H1 (cell line): ENCODE results near the gene TNS4. TPM values are rescaled to one million over a fixed set of nuclear protein-coding genes. Genes with fewer than 3 reads are reported as not detected.

ENCODE experiments used
- CTCF ChIA-PET: fragments of 300-600 bp; sonication (Branson Sonifier 250); formaldehyde crosslinking; loops from one replicate; lab custom pipeline; 2021; ENCODE audit not compliant: partially characterized antibody; lab: Charles Lee
- POLR2A ChIA-PET: fragments of 300-600 bp; sonication (Branson Sonifier 250); formaldehyde crosslinking; loops from one replicate; lab custom pipeline; 2021; ENCODE audit warnings: inconsistent platforms; ENCODE audit not compliant: partially characterized antibody; lab: Charles Lee
- DNase-seq, 2 experiments: peaks; one replicate each; pipeline versions ENCODE4 v3.0.0 to v3.0.0-alpha.2; 2010 to 2022; ENCODE audit warnings: low spot score in 2 of 2, low read depth in 1 of 2, mixed read lengths in 1 of 2
- FAIRE-seq: peaks from 2 replicates; lab custom pipeline; 2011; peaks lifted over from hg19 to GRCh38; lab: Jason Lieb, UNC
- H2AFZ ChIP-seq: 2 replicates; pipeline ENCODE4 v1.8.1; 2012; ENCODE audit warnings: low read length, inconsistent platforms
- H2AK5ac ChIP-seq: 2 replicates; pipeline ENCODE4 v1.6.1; 2013; ENCODE audit warnings: low read depth, low read length
- H2BK120ac ChIP-seq: replicated peaks from 2 replicates; pipeline ENCODE3; 2013; ENCODE audit warnings: low read depth, low read length, inconsistent platforms
- H2BK12ac ChIP-seq: 2 replicates; pipeline ENCODE4 v1.6.1; 2013; ENCODE audit warnings: low read depth, low read length
- H2BK15ac ChIP-seq: 2 replicates; pipeline ENCODE4 v1.6.1; 2013; ENCODE audit warnings: low read length
- H2BK20ac ChIP-seq: 2 replicates; pipeline ENCODE4 v1.6.1; 2013; ENCODE audit warnings: low read length
- H2BK5ac ChIP-seq: 2 replicates; pipeline ENCODE4 v1.6.1; 2013; ENCODE audit warnings: low read depth, low read length
- H3K14ac ChIP-seq: 2 replicates; pipeline ENCODE4 v1.6.1; 2013; ENCODE audit warnings: inconsistent platforms; ENCODE audit not compliant: insufficient read length
- H3K18ac ChIP-seq: 2 replicates; pipeline ENCODE4 v1.6.1; 2013; ENCODE audit warnings: low read length; ENCODE audit errors: extremely low read depth
- H3K23ac ChIP-seq: 2 replicates; pipeline ENCODE4 v1.6.1; 2013; ENCODE audit warnings: inconsistent platforms; ENCODE audit not compliant: insufficient read length
- H3K23me2 ChIP-seq: 2 replicates; pipeline ENCODE4 v1.6.1; 2013; ENCODE audit warnings: low read depth, low read length
- H3K27ac ChIP-seq: 2 replicates; pipeline ENCODE4 v1.6.1; 2011; ENCODE audit warnings: low read depth, low read length, inconsistent platforms
- H3K27me3 ChIP-seq, 4 experiments: replicated peaks in 1 of 4; 1 replicate in 1 of 4; 2 replicates in 3 of 4; pipeline versions ENCODE4 v1.6.1 to v1.8.1; 2011 to 2013; ENCODE audit warnings: low read length in 3 of 4, mild to moderate bottlenecking in 3 of 4, inconsistent platforms in 2 of 4, mixed read lengths in 2 of 4, moderate library complexity in 1 of 4; ENCODE audit not compliant: control insufficient read depth in 3 of 4, insufficient read depth in 3 of 4; ENCODE audit errors: extremely low read depth in 1 of 4
- H3K36me3 ChIP-seq, 4 experiments: 2 replicates each; pipeline versions ENCODE4 v1.6.1 to v1.8.1; 2011 to 2013; ENCODE audit warnings: mild to moderate bottlenecking in 4 of 4, low read length in 3 of 4, moderate library complexity in 2 of 4, control low read depth in 1 of 4, inconsistent platforms in 1 of 4; ENCODE audit not compliant: insufficient read depth in 4 of 4, control insufficient read depth in 2 of 4
- H3K4ac ChIP-seq: replicated peaks from 2 replicates; pipeline ENCODE3; 2013; ENCODE audit warnings: low read length, low read depth, mixed read lengths, inconsistent platforms; ENCODE audit not compliant: insufficient read length
- H3K4me1 ChIP-seq, 4 experiments: replicated peaks in 1 of 4; 1 replicate in 1 of 4; 2 replicates in 3 of 4; pipeline versions ENCODE4 v1.6.1 to v1.8.1; 2011 to 2013; ENCODE audit warnings: low read length in 3 of 4, inconsistent platforms in 2 of 4, mixed read lengths in 1 of 4; ENCODE audit not compliant: insufficient read depth in 4 of 4, control insufficient read depth in 3 of 4
- H3K4me2 ChIP-seq, 2 experiments: 2 replicates each; pipeline versions ENCODE4 v1.6.1 to v1.8.1; 2011 to 2013; ENCODE audit warnings: low read depth in 2 of 2, low read length in 2 of 2, control low read depth in 1 of 2, inconsistent platforms in 1 of 2, mild to moderate bottlenecking in 1 of 2; ENCODE audit not compliant: insufficient read depth in 1 of 2
- H3K4me3 ChIP-seq, 4 experiments: fragments of 200-600, 300-600 bp in 1 of 4; sonication (generic), shearing (Covaris generic), sonication (Bioruptor Twin) in 1 of 4; 2 replicates each; pipeline versions ENCODE4 v1.5.1 to v1.8.1; 2011 to 2016; ENCODE audit warnings: low read length in 4 of 4, low read depth in 3 of 4, control low read depth in 2 of 4, inconsistent platforms in 2 of 4, mild to moderate bottlenecking in 2 of 4, mixed read lengths in 1 of 4, moderate library complexity in 1 of 4; ENCODE audit not compliant: insufficient read depth in 2 of 4; ENCODE audit errors: extremely low read depth in 1 of 4
- H3K56ac ChIP-seq: replicated peaks from 2 replicates; pipeline ENCODE3; 2013; ENCODE audit warnings: low read depth, mild to moderate bottlenecking, mixed read lengths, low read length, inconsistent platforms; ENCODE audit not compliant: insufficient read length
- H3K79me1 ChIP-seq: 2 replicates; pipeline ENCODE4 v1.6.1; 2013; ENCODE audit warnings: low read depth, low read length, control low read depth
- H3K79me2 ChIP-seq, 2 experiments: 2 replicates each; pipeline versions ENCODE4 v1.6.1 to v1.8.1; 2012 to 2013; ENCODE audit warnings: low read length in 2 of 2, mild to moderate bottlenecking in 2 of 2, inconsistent platforms in 1 of 2; ENCODE audit not compliant: insufficient read depth in 2 of 2, control insufficient read depth in 1 of 2
- H3K9ac ChIP-seq, 4 experiments: replicated peaks in 1 of 4; 1 replicate in 1 of 4; 2 replicates in 3 of 4; pipeline versions ENCODE4 v1.6.1 to v1.8.1; 2011 to 2013; ENCODE audit warnings: low read depth in 3 of 4, low read length in 3 of 4, control low read depth in 2 of 4, mild to moderate bottlenecking in 2 of 4, moderate library complexity in 2 of 4, inconsistent platforms in 1 of 4; ENCODE audit errors: extremely low read depth in 1 of 4
- H3K9me3 ChIP-seq, 2 experiments: 2 replicates each; pipeline versions ENCODE4 v1.6.1 to v1.8.1; 2012 to 2013; ENCODE audit warnings: mild to moderate bottlenecking in 2 of 2, moderate library complexity in 2 of 2, control low read depth in 1 of 2, inconsistent platforms in 1 of 2, low read depth in 1 of 2, low read length in 1 of 2, mixed read lengths in 1 of 2; ENCODE audit not compliant: insufficient read depth in 2 of 2
- H4K20me1 ChIP-seq, 2 experiments: replicated peaks in 1 of 2; 2 replicates each; pipeline versions ENCODE3 to v1.8.1; 2011 to 2013; ENCODE audit warnings: inconsistent platforms in 2 of 2, low read length in 2 of 2, mild to moderate bottlenecking in 1 of 2; ENCODE audit not compliant: insufficient read depth in 2 of 2, control insufficient read depth in 1 of 2
- H4K5ac ChIP-seq: 2 replicates; pipeline ENCODE4 v1.6.1; 2013; ENCODE audit warnings: low read length, low read depth, mixed read lengths, inconsistent platforms; ENCODE audit not compliant: insufficient read length
- H4K8ac ChIP-seq: 2 replicates; pipeline ENCODE4 v1.8.0; 2013; ENCODE audit warnings: mild to moderate bottlenecking, moderate library complexity, low read length, inconsistent platforms; ENCODE audit not compliant: insufficient read depth; ENCODE audit errors: extremely low read depth
- H4K91ac ChIP-seq: replicated peaks from 2 replicates; pipeline ENCODE3; 2013; ENCODE audit warnings: low read length, mixed read lengths, inconsistent platforms; ENCODE audit not compliant: insufficient read length
- ASH2L ChIP-seq: fragments of 200-600, 300-600 bp; sonication (generic); IDR thresholded peaks from one replicate; pipeline ENCODE4 v1.7.1; 2017; ENCODE audit warnings: low read length
- BACH1 ChIP-seq: IDR thresholded peaks from 2 replicates; pipeline ENCODE4 v1.6.1; 2012; ENCODE audit warnings: low read length, improper control_type of control experiment
- GABPA ChIP-seq: IDR thresholded peaks from 2 replicates; pipeline ENCODE4 v1.6.1; 2011; ENCODE audit warnings: mild to moderate bottlenecking, low read length, moderate library complexity, borderline replicate concordance; ENCODE audit not compliant: insufficient read depth
- JUND ChIP-seq: IDR thresholded peaks from 2 replicates; pipeline ENCODE4 v1.6.1; 2011; ENCODE audit warnings: mild to moderate bottlenecking, improper control_type of control experiment, low read length
- MAFK ChIP-seq: IDR thresholded peaks from 2 replicates; pipeline ENCODE4 v1.6.1; 2012; ENCODE audit warnings: low read depth, mild to moderate bottlenecking, improper control_type of control experiment, low read length
- RAD21 ChIP-seq, 2 experiments: IDR thresholded peaks in 1 of 2; conservative IDR thresholded peaks in 1 of 2; 2 replicates each; pipeline ENCODE4 v1.6.1; 2011; ENCODE audit warnings: low read depth in 2 of 2, low read length in 2 of 2, improper control_type of control experiment in 1 of 2, inconsistent platforms in 1 of 2, mild to moderate bottlenecking in 1 of 2, moderate library complexity in 1 of 2
- SIRT6 ChIP-seq: IDR thresholded peaks from one replicate; pipeline ENCODE4 v1.7.1; 2012; ENCODE audit warnings: low read length, inconsistent platforms
- ZNF274 ChIP-seq: IDR thresholded peaks from 2 replicates; pipeline ENCODE4 v1.7.0; 2012; ENCODE audit warnings: low read length, borderline replicate concordance; ENCODE audit errors: extremely low read depth
- WGBS, 2 experiments: shearing (Covaris generic) in 1 of 2; methylation state at CpG; one replicate each; pipeline versions ENCODE4 v1.1.6 to v1.1.7; 2013 to 2015; ENCODE audit warnings: low lambda C conversion rate in 2 of 2, mixed read lengths in 2 of 2, inconsistent platforms in 1 of 2, low coverage in 1 of 2, missing lambda C conversion rate in 1 of 2; ENCODE audit not compliant: insufficient replicate concordance in 2 of 2, insufficient coverage in 1 of 2, insufficient read length in 1 of 2; ENCODE audit errors: extremely low coverage in 1 of 2, missing lambda C conversion rate in 1 of 2; 5-methylcytosine and 5-hydroxymethylcytosine counted together
- polyA plus RNA-seq, 7 experiments: library from polyadenylated mRNA; depleted of rRNA in 3 of 7; stranded (reverse) in 5 of 7; unstranded in 2 of 7; fragments of >200 nt in 5 of 7; fragments of 200-250 nt in 2 of 7; gene quantifications; 1 replicate in 5 of 7; 2 replicates in 1 of 7; 4 replicates in 1 of 7; pipeline versions ENCODE4 v1.2.1 to v1.2.3, GENCODE V29; 2011 to 2013; ENCODE audit warnings: missing spikeins in 2 of 7, mixed read lengths in 2 of 7
- total RNA-seq: library from RNA; stranded (reverse); fragmentation: NEBNext Ultra II Directional; extraction: Animal tissue kit (Norgen Biotek cat#: 25700); gene quantifications from 2 replicates; pipeline ENCODE4 v1.2.1, GENCODE V29; 2021

The TNS4 gene
- total and polyA plus RNA-seq, 2 of the 8 experiments (the other 6 are each of a cell fraction or from before 2014, with no cell fraction given), result 0.20 to 0.21 TPM

GRCh38 chr17:40496170-40496569 is 5.3 kb downstream of the TNS4 start:
- WGBS, 2 experiments, result 92% methylated on average over 6 of the region's 6 CpGs; no CpG with 5 or more reads in 1 of the 2 experiments
- no peak overlapping the region for H2BK5ac ChIP-seq
- H4K91ac ChIP-seq, result no peak overlapping the region
- H2AK5ac ChIP-seq, result no peak overlapping the region
- H3K14ac ChIP-seq, result no peak overlapping the region
- H3K36me3 ChIP-seq, result no peaks in the 10 kb centered on the region
- no peak overlapping the region for H2BK20ac ChIP-seq
- H3K79me1 ChIP-seq, result no peaks in the 10 kb centered on the region
- no peak for FAIRE-seq
- H3K27ac ChIP-seq, result no peak overlapping the region
- CTCF ChIA-PET, result interaction anchor here (0.6 to 7.6 kb wide), 10 partner anchors 14 to 764 kb away, joined by 3 to 46 read pairs (median 4); partner anchors contain the start of gene IGFBP4
- H3K4me1 ChIP-seq, result peaks cover 7 to 20% (median 13%) of the 10 kb centered on the region in 4 experiments; a peak in 6 of 7 replicates
- H4K5ac ChIP-seq, result no peak overlapping the region
- no peaks in the 10 kb centered on the region for H3K9me3 ChIP-seq
- no peak overlapping the region for H2AFZ ChIP-seq
- no peaks in the 10 kb centered on the region for H3K27me3 ChIP-seq
- DNase-seq, result no peak
- H3K23me2 ChIP-seq, result peaks cover 3% of the 10 kb centered on the region; the same call in 1 of the 2 replicates
- H2BK12ac ChIP-seq, result no peak overlapping the region
- H2BK120ac ChIP-seq, result no peak overlapping the region
- no peak overlapping the region for H3K23ac ChIP-seq
- H3K4me2 ChIP-seq, result no peak overlapping the region
- H3K4me3 ChIP-seq, result no peak overlapping the region
- H4K8ac ChIP-seq, result no peak overlapping the region
- POLR2A ChIA-PET, result interaction anchor here (1.0 kb wide), 2 partner anchors 8 to 36 kb away, joined by 3 read pairs; no protein-coding TSS in a partner anchor
- no peaks in the 10 kb centered on the region for H4K20me1 ChIP-seq
- H3K4ac ChIP-seq, result no peak overlapping the region
- H3K9ac ChIP-seq, result no peak overlapping the region
- H3K79me2 ChIP-seq, result no peaks in the 10 kb centered on the region
- no peak overlapping the region for H3K56ac ChIP-seq
- H3K18ac ChIP-seq, result no peak overlapping the region
- TF ChIP-seq BACH1 (no peak), GABPA (no peak), JUND (no peak), ASH2L (no peak), SIRT6 (no peak), ZNF274 (no peak), MAFK (no peak), RAD21 (IDR thresholded peaks at IDR 0.05 in 1 of 2, conservative IDR thresholded peaks at IDR 0.05 in 1 of 2; ENCODE audit: low read depth in 2 of 2, low read length in 2 of 2) (no peak)
- TF ChIP-seq, all 59 proteins: peak for 0
- H2BK15ac ChIP-seq, result no peak overlapping the region
